ENCODE measurements around the gene SOX10.

The SOX10 gene

DNA sequence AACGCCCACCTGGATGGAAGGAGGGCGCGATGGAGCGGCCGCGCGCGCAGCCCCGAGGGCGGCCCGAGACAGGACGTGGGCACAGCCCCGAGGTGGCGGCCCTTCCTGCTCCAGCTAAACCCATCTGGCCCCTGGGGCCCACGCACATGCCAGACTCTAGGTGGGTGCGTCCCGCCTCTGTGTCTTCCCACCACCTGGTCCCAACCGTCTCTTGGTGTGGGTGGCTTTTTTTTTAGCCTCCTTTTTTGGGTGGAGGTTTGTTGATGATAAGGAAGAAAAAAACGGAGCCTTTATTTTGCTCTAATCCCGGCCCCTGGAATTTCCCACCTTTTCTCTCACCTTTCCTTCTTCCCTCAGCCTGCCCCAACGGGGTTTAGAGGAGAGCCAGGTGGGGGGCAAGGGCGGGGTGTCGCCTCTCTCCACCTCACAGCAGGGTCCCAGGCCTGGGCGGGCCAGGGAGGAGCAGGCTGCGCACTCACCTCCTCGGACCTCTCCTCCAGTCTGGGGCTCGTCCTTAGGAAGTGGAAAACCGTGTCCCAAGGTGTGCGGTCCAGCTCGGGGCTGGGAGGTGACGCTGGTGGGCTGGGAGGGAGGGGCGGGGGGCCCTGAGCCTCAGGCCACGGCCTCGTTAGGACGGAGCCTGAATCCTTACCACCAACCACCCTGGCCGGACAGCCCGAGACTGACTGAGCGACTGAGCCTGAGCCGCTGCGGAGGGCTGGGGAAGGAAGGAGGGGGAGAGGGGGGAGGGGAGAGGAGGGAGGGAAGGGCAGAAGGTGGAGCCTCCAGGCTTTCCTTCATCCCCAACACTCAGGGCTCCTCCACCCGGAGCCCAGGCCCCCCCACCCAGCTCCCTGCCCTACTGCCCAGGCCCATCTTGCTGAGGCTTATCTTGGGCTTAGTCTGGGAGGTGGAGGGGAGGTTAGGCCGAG, at the start of gene SOX10:
Gene SOX10 (minus strand): TSS at position 696 of the 932 bp plus-strand sequence. CDS start 771 bp downstream, outside the sequence.
- no peak for DNase-seq

DNA sequence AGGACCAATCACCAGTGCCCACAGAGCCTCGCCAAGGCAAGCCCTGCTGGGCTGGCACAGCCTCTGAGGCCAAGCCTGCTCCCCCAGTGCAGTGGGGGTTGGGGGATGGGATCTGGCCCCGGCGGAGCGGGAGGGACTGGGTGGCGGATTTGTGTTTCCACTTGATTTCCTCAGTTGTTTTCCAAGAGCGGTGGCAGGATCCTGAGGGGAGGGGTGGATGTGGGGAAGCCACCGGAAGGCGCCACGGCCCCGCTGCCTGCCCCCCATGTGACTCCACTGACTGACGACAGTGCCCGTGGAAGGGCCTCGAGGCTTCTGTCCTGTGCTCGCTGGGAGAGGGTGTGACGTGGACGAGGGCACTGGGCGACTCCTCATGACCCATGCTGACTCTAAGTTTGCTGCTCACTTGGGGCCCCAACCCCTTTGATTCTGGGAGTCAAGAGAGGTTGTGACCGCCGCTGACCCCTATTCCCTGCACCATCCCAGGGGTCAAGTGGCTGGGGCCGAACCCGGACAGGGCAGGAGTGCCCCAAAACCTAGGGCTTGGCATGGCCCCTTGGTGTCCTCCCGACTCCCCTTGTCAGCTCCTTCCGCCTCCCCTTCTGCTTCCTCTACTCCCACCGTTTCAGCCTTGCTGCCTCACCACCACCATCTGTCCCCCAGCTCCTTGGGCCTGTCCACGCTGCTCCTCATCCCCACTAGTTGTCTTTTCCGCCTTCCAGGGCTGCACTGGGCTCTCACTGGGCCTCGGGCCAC, 49.3 kb upstream of the SOX10 start:
- no peak for DNase-seq

DNA sequence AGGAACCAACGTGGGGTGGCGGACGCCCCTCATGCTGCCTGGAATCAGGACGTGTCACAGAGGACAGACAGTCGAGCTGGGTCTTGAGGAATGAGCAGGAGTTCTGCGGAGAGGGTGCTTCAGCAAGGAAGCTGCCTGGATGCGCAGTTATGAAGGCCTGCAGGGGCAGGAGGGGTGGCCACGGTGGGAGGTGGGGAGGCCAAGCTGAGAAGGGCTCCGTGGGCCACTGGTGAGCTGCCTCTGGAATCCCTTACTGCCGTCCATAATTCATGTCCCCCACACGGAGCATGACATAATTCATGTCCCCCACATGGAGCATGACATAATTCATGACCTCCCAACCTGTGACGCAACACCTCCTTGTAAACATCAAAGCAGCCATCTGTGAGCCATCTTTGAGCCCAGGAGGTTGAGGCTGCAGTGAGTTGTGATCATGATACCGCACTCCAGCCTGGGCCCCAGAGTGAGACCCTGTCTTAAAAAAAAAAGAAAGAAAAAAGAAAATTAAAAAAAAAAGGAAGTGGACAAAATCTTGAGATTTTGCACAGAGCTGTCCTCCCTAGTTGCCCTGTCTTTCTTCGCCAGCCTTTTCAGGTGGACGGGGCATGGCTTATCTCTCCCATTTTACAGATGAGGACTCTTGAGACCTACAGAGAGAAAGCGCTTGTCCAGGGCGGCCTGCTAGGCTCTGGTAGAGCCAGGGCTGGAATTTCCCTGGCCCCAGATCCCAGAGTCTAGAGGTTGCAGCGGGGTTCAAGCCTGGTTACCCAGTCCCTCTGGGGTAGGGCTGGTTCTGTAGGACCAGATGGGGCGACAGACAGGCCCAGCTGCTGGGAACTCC, 48.5 kb upstream of the SOX10 start:
- DNase-seq, result no peak

DNA sequence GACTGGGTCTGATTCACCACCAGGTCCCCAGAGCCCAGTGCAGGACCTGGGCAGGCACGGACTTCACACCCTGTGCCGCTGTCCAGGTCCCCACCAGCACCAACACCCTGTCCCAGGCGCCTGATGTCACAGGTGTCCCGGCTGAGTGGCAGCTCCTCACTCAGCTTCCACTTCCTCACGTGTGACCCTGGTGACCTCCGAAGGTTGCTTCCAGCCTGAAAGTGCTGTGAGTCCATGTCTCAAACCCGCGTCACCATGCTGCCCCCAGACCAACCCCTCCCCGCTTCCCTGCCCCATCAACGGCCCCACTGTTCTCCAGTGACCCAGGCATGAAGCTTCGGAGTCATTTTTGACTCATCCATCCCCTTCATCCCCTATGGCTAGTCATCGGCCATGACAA, 47.1 kb upstream of the SOX10 start:
- DNase-seq, result no peak

DNA sequence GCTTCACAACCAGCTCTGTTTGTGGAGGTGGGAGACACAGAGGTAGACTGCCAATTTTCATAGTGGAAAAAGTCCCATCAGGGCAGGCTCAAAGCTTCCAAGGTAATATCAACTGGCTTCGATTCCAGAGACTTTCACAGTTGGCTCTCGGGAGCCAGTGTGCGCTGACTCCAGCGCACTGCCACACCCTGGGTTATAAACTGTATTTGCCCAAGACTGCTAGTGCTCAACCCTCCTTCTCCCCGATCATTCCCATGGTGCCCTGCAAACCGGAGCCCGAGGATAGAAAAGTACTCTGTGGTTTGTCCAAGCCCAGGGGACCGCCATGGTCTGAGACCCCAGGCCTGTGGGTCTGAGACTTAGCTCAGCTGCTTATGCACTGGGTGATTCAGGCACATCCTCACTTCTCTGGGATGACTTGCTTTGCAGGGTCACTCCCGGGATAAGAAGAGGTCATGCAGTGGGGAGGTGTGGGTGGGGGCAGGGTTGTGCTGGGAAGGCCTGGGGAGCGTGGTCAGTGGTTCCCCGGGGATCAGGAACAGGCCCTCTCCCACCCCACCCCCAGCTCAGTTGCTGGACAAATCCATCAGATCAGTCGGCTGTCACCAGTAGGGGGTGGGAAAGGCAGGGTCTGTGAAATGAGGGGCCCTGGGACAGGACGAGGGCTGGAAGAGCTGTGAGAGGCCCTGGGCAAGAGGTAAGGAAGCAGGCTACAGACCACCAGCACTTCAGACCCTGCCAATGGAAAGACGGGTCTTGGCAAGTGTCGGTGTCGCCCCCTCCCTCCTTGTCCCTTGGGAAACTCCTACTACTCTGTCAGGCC, 46.2 kb upstream of the SOX10 start:
- no peak for DNase-seq

DNA sequence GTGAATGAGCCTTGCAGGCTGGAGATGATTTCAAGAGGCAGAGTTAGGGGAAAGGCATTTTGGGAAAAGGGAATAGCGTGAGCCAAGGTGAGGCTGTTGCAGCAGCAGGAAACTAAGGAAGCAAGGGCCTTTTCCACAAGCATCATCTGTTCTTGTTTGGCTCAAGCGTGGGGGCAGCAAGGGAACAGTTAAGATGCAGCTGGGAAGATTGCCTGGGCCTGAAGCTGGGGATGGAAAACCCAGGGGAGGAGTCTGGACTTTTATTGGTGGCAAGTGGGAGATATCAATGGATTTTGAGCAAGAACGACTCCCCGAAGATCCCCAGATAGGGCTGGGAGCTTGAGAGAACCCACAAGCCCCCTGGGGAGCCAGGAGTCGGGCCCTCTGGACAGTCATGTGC, 45.5 kb upstream of the SOX10 start:
- no peak for DNase-seq

DNA sequence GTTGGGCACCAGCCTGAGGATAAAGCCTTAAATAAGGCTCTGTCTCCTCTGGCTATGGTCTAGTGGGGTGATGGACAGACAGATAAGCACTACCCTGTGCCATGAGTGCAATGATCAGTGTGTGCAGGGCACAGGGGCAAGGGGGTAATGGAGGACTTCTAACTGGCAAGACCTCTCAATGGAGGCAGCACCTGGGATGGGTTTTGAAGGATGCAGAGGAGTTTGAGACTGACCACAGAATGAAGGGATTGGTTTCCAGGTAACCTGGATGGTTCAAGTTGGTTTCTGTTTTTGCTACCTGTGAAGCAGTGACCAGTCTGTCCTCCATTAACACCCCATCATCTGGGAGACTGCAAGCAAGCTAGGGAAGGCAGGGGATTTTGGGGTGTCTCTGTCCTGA, 45.0 kb upstream of the SOX10 start:
- DNase-seq, result no peak

DNA sequence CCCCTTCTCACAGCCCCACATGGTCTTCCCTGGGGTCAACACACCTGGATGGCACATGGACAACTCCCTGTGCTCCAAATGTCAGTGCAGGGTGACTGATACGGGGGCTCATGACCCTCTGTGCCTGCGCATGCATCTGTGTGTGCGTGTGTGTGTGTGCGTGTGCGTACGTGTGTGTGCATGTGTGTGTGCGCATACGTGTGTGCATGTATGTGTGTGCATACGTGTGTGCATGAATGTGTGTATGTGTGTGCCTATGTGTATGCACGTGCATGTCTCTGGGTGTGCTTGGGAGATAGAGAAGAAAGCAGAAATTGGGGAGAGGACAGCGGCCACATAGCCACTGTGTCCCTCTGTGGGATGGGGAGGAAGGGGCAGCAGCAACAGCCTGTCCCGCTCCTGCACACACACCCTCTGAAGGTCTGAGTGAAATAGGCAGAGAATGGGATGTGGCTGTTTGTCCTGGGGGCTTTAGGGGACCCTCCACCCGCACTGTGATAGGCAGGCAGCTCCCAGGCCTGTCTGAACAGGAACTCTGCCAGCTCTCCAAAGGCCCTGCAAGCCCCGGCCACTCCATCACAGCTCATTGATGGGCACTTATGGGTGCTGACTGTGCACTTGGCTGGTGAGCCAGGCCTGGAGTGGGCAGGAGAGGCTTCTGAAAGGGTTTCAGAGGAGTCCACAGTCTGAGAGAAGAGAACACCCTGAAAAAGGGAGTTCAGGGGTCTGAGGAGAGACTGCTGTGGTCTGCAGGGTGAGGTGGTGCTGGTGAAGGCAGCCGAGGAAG, 44.2 kb upstream of the SOX10 start:
- no peak for DNase-seq

DNA sequence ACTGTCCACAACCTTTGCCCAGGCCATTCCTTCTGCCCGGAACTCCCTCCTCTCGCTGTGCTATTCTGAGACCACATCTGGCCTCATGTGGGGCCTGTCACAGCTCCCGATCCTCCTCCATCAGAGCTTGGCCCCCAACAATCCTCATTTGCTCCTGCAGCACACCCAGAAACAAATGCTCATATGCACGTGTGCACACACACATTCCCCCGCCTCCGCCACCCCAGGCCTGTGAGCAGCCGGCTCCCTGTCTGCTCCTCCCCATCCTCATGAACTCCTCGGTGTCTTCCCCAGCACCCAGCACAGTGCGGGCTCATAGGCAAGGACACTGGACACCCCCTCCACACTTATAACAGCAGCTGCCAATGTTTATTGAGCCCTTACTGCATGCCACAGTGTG, 43.1 kb upstream of the SOX10 start:
- DNase-seq, result no peak

DNA sequence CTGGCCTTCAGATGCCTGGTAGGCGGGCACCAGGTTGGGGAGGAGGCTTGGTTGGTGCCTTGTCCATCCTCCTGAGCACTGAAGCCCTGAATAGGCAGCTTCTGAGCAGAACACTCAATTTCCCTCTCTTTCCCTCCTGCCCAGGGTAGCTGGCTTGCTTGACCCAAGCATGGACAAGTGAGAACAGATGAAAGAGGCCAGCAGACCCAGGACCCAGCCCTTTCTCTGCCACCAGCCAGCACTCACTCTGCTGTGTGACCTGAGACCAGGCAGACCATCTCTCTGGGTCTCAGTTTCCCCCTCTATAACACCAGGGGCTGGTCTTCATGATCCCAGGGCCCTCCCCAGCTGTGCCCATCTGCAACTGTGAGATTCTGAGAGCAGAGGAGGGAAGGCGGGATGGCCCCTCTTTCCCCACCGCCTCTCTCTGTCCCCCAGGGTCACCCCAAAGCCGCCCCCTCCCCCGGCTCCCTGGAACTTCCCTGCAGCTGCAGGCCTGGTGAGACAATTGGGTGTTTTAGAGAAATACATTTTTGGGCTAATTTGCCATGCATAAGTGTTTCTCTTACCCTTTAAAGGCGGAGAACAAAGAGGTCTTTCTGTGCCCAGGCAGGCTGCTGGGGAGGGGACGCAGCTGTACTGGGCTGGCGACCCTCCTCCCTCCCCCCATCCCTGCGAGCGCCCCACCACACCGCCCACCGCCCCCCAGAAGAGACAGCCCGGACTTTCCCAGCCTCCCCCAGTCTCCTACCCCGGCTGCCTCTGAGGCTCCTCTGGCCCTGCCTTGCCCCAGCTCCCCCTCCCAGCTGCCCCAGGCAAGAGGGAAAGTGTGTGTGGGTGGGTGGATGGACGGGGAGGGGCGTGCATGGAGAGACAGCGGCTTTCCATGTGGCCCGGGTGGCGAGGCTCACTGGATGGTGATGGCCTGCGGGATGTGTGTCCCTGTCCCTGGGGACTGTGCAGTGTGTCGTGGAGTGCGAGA, 42.1 kb upstream of the SOX10 start:
- no peak for DNase-seq

DNA sequence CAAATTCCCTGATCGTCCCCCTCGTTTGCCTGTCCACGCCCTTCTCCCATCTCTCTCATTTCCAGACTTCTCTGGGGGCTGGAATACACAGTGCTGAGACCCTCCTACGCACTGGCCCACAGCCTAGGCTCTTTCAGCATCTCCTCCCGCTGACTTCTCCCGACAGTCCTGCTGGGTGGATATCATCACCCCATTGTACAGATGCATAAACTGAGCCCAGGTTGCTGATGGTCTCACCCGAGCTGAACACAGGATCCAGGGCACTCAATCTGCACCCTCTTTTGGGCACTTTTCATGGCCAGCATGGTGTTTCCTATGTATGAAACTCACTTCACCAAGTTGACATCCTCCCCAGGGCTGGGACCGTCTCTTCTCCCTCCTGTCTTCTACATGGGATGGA, 41.2 kb upstream of the SOX10 start:
- DNase-seq, result no peak

DNA sequence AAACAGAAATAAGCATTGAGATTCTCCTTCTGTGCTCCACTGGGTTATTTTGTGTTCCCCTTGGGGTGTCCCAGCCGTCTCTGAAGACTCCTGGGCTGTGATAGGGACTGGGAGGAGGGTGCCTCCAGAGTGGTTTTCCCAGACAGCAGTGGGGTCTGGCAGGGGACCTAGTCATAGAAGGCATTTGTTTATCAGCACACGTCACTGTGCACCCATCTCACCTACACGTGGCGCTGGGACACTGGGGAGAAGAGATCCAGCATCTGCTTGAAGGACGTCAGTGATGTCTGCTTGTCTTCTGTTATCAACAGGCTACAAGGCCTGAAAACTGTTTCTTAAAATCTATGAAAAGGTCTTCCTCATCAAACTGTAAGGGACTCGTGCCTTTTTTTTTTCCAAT, 38.7 kb upstream of the SOX10 start:
- no peak for DNase-seq

DNA sequence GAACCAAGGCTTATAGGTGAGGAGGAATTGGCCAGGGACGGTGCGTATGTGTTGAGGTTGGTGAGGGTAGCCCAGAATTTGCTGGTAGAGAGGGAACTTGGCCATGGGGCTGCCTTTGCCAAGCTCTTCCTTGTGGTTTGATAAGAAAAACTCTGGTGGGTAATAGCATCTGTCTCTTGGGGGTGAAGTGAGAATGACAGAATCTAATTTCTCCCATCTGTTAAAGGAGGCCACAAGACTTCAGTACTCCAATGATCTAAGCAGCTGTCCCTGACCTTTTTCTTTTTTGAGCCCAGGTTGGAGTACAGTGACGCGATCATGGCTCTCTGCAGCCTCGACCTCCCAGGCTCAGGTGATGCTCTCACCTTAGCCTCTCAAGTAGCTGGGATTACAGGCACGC, 36.9 kb upstream of the SOX10 start:
- DNase-seq, result no peak

DNA sequence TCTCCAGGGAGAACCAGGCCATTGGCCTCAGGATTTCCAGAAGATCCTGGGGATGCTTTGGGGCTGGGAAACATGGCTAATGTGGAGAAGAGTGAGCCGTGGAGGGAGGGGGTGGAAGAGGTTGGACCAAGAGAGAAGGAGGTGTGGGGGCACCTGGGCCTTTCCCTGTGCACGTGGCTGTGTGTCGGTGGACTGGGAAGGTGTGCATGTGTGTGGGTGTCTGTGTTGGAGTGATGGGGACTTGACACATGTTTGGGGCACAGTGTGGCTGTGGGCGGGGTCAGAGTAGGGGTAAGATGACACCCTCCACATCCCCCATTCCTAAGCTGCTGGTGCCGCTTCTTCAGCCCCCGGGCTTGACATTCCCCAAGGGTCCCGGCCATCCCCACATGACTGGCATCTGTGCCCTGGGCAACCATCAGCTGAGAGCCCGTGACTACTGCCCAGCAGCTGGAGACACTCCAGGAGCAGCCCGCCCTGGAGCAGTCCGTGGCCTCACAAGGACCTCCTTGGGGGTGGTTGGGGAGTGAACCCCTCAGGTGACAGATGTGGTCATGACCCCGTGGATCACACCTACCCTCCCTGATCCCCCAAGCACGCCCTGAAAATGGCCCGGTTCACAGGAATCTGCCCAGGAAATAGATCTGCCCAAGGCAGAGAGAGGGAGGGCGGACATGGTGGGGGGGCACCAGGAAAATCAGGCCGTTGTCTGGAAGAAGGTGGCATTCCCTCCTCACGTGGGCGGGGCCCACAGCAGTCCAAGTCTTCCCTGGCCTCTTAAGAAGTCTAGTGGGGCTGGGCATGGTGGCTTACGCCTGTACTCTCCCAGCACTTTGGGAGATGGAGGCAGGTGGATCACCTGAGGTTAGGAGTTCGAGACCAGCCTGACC, 34.8 kb upstream of the SOX10 start:
- no peak for DNase-seq

DNA sequence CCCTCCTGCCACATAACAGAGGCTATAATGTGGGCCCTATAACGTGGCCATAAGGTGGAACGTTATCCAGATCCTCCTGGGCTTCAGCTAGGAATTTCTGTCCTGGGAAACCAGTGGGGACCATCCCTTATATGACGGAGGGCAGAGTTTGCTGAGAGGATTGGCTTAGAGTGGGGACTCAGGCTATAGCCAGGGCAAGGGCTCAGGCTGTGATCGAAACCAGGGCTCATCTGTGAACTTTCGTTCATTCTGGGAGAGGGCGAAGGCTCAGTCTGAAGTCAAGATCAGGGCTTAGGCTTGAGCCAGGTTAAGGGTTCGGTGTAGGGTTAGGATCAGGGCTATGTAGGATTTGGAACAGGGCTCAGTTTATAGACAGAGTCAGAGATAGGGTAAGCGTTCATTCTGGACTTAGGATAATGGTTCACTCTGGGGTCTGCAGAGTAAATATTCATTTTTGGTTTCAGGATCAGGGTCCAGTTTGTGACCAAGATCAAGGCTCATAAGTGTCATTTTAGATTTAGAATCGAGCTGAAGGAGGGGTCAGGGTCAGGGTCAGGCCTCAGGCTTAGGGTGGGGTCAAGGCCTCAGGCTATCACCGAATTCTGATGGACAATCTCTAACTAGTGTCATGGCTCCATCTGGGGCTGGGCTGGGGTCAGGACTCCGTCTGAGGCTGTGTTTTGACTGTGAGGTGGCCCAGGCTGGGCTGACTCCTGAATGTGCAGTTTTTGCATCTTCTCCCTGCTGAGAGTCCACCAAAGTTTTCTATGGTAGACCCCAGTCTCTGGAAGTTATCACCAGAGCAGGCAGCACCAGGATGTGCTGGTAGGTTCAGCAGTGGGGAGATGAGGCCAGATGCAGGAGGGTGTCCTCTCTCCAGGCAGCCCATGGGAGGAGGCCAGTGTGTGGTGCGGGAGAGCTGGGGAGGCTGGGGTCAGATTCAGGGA, 33.9 kb upstream of the SOX10 start:
- DNase-seq, result no peak

DNA sequence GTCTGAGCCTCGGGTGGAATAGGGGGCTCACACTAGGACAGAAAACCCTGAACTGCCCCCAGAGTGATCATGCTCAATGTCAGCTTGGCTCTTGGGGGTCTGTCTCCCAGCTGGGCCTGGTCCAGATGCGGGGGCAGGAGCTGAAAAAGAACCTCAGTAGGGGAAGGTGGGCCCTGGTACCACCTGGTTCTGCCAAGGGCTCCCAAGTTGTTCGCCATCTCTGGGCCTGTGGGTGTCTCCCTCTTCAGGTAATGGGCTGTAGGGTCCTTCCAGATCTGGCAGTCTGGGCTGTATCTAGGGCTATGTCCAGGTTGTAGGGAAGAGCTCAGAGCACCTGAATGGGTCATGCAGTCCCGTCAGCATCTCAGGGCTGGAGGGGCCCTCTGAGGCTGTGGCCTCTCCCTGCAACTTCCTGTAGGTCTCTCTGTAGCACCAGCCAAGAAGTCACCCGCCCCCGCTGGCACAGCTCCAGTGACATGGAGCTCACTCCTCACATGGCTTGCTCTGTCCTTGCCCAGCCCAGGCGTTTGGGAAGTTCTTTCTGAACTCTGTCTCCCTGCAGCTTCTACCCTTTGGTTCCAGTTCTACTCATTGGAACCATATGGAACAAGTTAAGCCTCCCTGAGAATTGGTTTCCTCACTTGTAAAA, 33.0 kb upstream of the SOX10 start:
- no peak for DNase-seq

Data from CD4-positive, alpha-beta T cell treated with Interleukin-12 subunit alpha and Interleukin-12 subunit beta, for 1 hour (primary cell).